NCI-H1694 treated with DMSO at 0.1 percent for 48 hours (cell line): ENCODE measurements around the gene BRPF3.

ENCODE experiments used
- DNase-seq: peaks from one replicate; lab custom pipeline; 2025; lab: John Stamatoyannopoulos, UW

The BRPF3 gene

GRCh38 chr6:36196113-36196879 lies at the start of gene BRPF3:
TSS of gene BRPF3 (plus strand) at chr6:36196744. CDS start at chr6:36200323, 3,579 bp downstream.
- peak; percentile 49 for DNase-seq

GRCh38 chr6:36147294-36147693 lies 49.2 kb upstream of the BRPF3 start:
- DNase-seq: no peak

GRCh38 chr6:36149476-36149875 lies 47.1 kb upstream of the BRPF3 start:
- no peak for DNase-seq

- no peak for DNase-seq
Observed at GRCh38 chr6:36150283-36150682, 46.3 kb upstream of the BRPF3 start.

- DNase-seq: no peak
Observed at GRCh38 chr6:36154286-36154685, 42.3 kb upstream of the BRPF3 start.

GRCh38 chr6:36155662-36156061 lies 40.9 kb upstream of the BRPF3 start:
- DNase-seq: no peak

GRCh38 chr6:36160147-36160760 lies 36.3 kb upstream of the BRPF3 start:
- DNase-seq: no peak

- no peak for DNase-seq
Observed at GRCh38 chr6:36169023-36170007, 27.2 kb upstream of the BRPF3 start.

GRCh38 chr6:36170704-36171103 lies 25.8 kb upstream of the BRPF3 start:
- DNase-seq: no peak

- DNase-seq: no peak
Observed at GRCh38 chr6:36171573-36171972, 25.0 kb upstream of the BRPF3 start.

GRCh38 chr6:36177166-36177565 lies 19.4 kb upstream of the BRPF3 start:
- no peak for DNase-seq

- DNase-seq: no peak
Observed at GRCh38 chr6:36178544-36178943, 18.0 kb upstream of the BRPF3 start.

GRCh38 chr6:36180126-36180525 lies 16.4 kb upstream of the BRPF3 start:
- no peak for DNase-seq

- no peak for DNase-seq
Observed at GRCh38 chr6:36184311-36184710, 12.2 kb upstream of the BRPF3 start.

- no peak for DNase-seq
Observed at GRCh38 chr6:36186199-36186598, 10.3 kb upstream of the BRPF3 start.

GRCh38 chr6:36187446-36187845 lies 9.1 kb upstream of the BRPF3 start:
- DNase-seq: no peak

GRCh38 chr6:36195471-36196112 lies 952 bp upstream of the BRPF3 start:
- DNase-seq: no peak

GRCh38 chr6:36196880-36197548 lies 470 bp downstream of the BRPF3 start:
- DNase-seq: peak; percentile 84

- DNase-seq: no peak
Observed at GRCh38 chr6:36197739-36198221, 1.2 kb downstream of the BRPF3 start.

- DNase-seq: no peak
Observed at GRCh38 chr6:36198986-36199385, 2.4 kb downstream of the BRPF3 start.
